GM12892 (cell line): ENCODE measurements around the gene CDON.

Experiments used
- POLR2A ChIP-seq: IDR thresholded peaks from 2 replicates; pipeline ENCODE4 v1.6.1; 2011; ENCODE audit warnings: low read depth, low read length, control low read depth
- POLR2AphosphoS5 ChIP-seq: IDR thresholded peaks from 2 replicates; pipeline ENCODE4 v1.6.1; 2011; ENCODE audit warnings: low read depth, low read length, control low read depth
- TAF1 ChIP-seq: IDR thresholded peaks from 2 replicates; pipeline ENCODE4 v1.6.1; 2011; ENCODE audit warnings: low read depth, mild to moderate bottlenecking, control low read depth, low read length, borderline replicate concordance

DNA sequence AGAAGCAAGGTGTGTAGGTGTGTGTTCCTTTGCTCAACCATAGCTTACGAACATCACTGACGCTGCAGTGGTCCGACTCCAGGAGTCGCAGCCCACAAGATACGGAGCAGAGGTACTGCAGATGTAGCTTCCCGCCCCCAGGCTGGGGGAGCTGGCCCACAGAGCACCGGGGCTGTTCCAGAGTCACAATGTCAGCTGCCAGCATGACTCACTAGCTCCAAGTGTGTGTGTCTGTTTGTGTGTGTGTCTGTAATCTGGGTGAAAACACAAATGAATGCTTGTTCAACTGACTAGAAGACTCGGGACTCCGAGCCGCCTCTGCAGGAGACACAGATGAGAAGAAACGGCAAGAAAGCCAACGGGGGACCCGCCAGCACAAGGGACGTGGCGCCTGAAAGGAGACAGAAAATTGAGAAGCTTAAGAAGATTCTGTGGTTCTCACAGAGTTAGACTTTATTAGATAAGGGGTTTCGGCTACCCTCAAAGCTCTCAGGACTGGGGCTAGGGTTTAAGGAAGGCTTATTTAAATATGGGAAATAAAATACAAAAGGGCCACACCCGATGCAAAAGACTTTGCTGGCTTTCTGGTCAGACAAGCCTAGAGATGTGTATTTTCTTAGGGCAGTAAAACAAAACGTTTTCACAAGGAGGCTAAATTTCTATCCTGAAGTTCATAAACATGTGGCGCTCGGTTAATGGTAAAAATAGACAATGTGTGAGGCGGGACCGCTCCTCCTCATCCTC lies 106.1 kb downstream of the CDON start:
- TF ChIP-seq POLR2AphosphoS5 (no peak), POLR2A (no peak), TAF1 (no peak)
